Gastroesophageal sphincter (tissue), 4 donors: Measurements from ENCODE around the gene APOL3. TPM values are rescaled to one million over a fixed set of nuclear protein-coding genes. Genes with fewer than 3 reads are reported as not detected.

ENCODE experiments used
- ATAC-seq: fragments of 150-250 bp; one replicate; pipeline ENCODE4 v1.9.1; 2016; ENCODE audit warnings: mild to moderate bottlenecking, moderate library complexity
- H3K27ac ChIP-seq, 4 donors: fragments of 200-600 bp; sonication (generic) in 3 of 4; 1 replicate in 3 of 4; 2 replicates in 1 of 4; pipeline ENCODE4 v1.5.1; 2016 to 2019
- H3K27me3 ChIP-seq: fragments of 200-600 bp; sonication (generic); one replicate; pipeline ENCODE4 v1.5.1; 2019
- H3K36me3 ChIP-seq, 2 donors: fragments of 200-600 bp; sonication (generic); one replicate each; pipeline ENCODE4 v1.5.1; 2019; ENCODE audit warnings: control low read depth in 1 of 2
- H3K4me1 ChIP-seq, 3 donors: fragments of 200-600 bp; sonication (generic); 1 replicate in 2 of 3; 2 replicates in 1 of 3; pipeline ENCODE4 v1.5.1; 2016 to 2019; ENCODE audit warnings: control low read depth in 2 of 3
- H3K4me3 ChIP-seq, 2 donors: fragments of 200-600 bp; sonication (generic); one replicate each; pipeline ENCODE4 v1.5.1; 2019; ENCODE audit warnings: mild to moderate bottlenecking in 1 of 2, moderate library complexity in 1 of 2
- H3K9me3 ChIP-seq, 3 donors: fragments of 200-600 bp; sonication (generic); one replicate each; pipeline ENCODE4 v1.5.1; 2017 to 2019; ENCODE audit warnings: control low read depth in 2 of 3
- CTCF ChIP-seq, 4 experiments: fragments of 200-600 bp in 2 of 4; fragments of 450-650 bp in 2 of 4; sonication (generic) in 1 of 4; IDR thresholded peaks; one replicate each; pipeline ENCODE4 v1.5.1; 2017 to 2019; ENCODE audit warnings: antibody characterized with exemption in 4 of 4, mild to moderate bottlenecking in 2 of 4, moderate library complexity in 2 of 4
- EP300 ChIP-seq: sonication (generic); formaldehyde crosslinking; IDR thresholded peaks from one replicate; pipeline ENCODE4 v1.6.1; 2017; ENCODE audit warnings: antibody characterized with exemption, mild to moderate bottlenecking
- POLR2A ChIP-seq, 2 donors: fragments of 450-650 bp; IDR thresholded peaks; one replicate each; pipeline ENCODE4 v1.6.1; 2017; ENCODE audit warnings: antibody characterized with exemption in 2 of 2, mild to moderate bottlenecking in 2 of 2, moderate library complexity in 1 of 2
- POLR2AphosphoS5 ChIP-seq: sonication (generic); formaldehyde crosslinking; IDR thresholded peaks from one replicate; pipeline ENCODE4 v1.6.1; 2017; ENCODE audit warnings: antibody characterized with exemption
- WGBS, 2 donors: methylation state at CpG; one replicate each; pipeline ENCODE4 v1.1.5; 2018; ENCODE audit warnings: low coverage in 1 of 2; 5-methylcytosine and 5-hydroxymethylcytosine counted together
- total RNA-seq, 4 donors: library from RNA; depleted of rRNA; stranded (reverse); fragments of >200 nt; gene quantifications; one replicate each; pipeline ENCODE4 v1.1.0, GENCODE V29; 2016

Gene APOL3
- total RNA-seq, 4 donors from 2014 or later: 35.5 to 80.5 (median 41.6) TPM

GRCh38 chr22:36184433-36185025 is 24.0 kb upstream of the APOL3 start:
- Histone ChIP-seq H3K27me3 (no peaks in the 10 kb centered on the region), H3K4me1 (peaks cover 0 to 12% (median 0%) of the 10 kb centered on the region in 3 donors), H3K9me3 (no peaks in the 10 kb centered on the region), H3K4me3 (no peak overlapping the region), H3K36me3 (no peaks in the 10 kb centered on the region), H3K27ac (no peak overlapping the region)
- no peak for ATAC-seq
- WGBS, 2 donors: 76 to 81% methylated on average over 8 to 9 of the region's 10 CpGs
- TF ChIP-seq CTCF (IDR thresholded peaks at IDR 0.05) (no peak), EP300 (no peak), POLR2AphosphoS5 (no peak), POLR2A (IDR thresholded peaks at IDR 0.05) (no peak)

- TF ChIP-seq POLR2A (IDR thresholded peaks at IDR 0.05) (no peak), POLR2AphosphoS5 (no peak), EP300 (no peak), CTCF (IDR thresholded peaks at IDR 0.05) (no peak)
- Histone ChIP-seq H3K27me3 (no peaks in the 10 kb centered on the region), H3K9me3 (no peaks in the 10 kb centered on the region), H3K27ac (no peak overlapping the region), H3K4me3 (no peak overlapping the region), H3K4me1 (peaks cover 0 to 12% (median 0%) of the 10 kb centered on the region in 3 donors), H3K36me3 (no peaks in the 10 kb centered on the region)
- WGBS, 2 donors: 100% methylated on average over 1 to 3 of the region's 7 CpGs
- no peak for ATAC-seq
These were observed 22.9 kb upstream of the APOL3 start for GRCh38 chr22:36183446-36183845.

- WGBS, 2 donors: 80 to 100% methylated on average over 1 of the region's 6 CpGs
- Histone ChIP-seq H3K27ac (no peak overlapping the region), H3K4me1 (peaks cover 0 to 12% (median 0%) of the 10 kb centered on the region in 3 donors), H3K4me3 (no peak overlapping the region), H3K36me3 (no peaks in the 10 kb centered on the region), H3K27me3 (no peaks in the 10 kb centered on the region), H3K9me3 (no peaks in the 10 kb centered on the region)
- no peak for TF ChIP-seq CTCF (IDR thresholded peaks at IDR 0.05)
- ATAC-seq: no peak
These were observed 22.3 kb upstream of the APOL3 start for GRCh38 chr22:36182857-36183256.

- Histone ChIP-seq H3K27me3 (no peaks in the 10 kb centered on the region), H3K27ac (no peak overlapping the region), H3K4me3 (no peak overlapping the region), H3K36me3 (no peaks in the 10 kb centered on the region), H3K9me3 (no peaks in the 10 kb centered on the region), H3K4me1 (peaks cover 0 to 12% (median 0%) of the 10 kb centered on the region in 3 donors)
- WGBS, 2 donors: 63 to 73% methylated on average over 5 to 6 of the region's 7 CpGs
- no peak for ATAC-seq
- TF ChIP-seq POLR2A (IDR thresholded peaks at IDR 0.05) (no peak), POLR2AphosphoS5 (no peak), EP300 (no peak), CTCF (IDR thresholded peaks at IDR 0.05) (no peak)
These were observed 21.5 kb upstream of the APOL3 start for GRCh38 chr22:36182056-36182455.

- ATAC-seq: no peak
- Histone ChIP-seq H3K36me3 (no peaks in the 10 kb centered on the region), H3K4me1 (peaks cover 0 to 12% (median 0%) of the 10 kb centered on the region in 3 donors), H3K27me3 (no peaks in the 10 kb centered on the region), H3K4me3 (no peak overlapping the region), H3K9me3 (no peaks in the 10 kb centered on the region), H3K27ac (no peak overlapping the region)
- WGBS, 2 donors: 100% methylated on average over 1 of the region's 6 CpGs; no CpG with 5 or more reads in 1 of the 2 donors
- TF ChIP-seq POLR2A (IDR thresholded peaks at IDR 0.05): no peak
- no peak for TF ChIP-seq EP300
- no peak for TF ChIP-seq CTCF (IDR thresholded peaks at IDR 0.05)
- no peak for TF ChIP-seq POLR2AphosphoS5
These were observed 20.4 kb upstream of the APOL3 start for GRCh38 chr22:36180928-36181327.
